Endometrial microvascular endothelial cells (primary cell): Measurements from ENCODE around the gene CABP2. TPM values are rescaled to one million over a fixed set of nuclear protein-coding genes. Genes with fewer than 3 reads are reported as not detected.
"Not testable (repeated sequence)": the region's sequence is repeated elsewhere in the genome, so short reads cannot be mapped to it uniquely, and the experiment has no call there.

ENCODE experiments used
- in situ Hi-C: cut with HindIII; loops from 2 replicates; pipeline ENCODE4 v1.10.0; 2017; ENCODE audit warnings: low sequenced_read_pairs, low pct_unique_long_range_greater_than_20kb; ENCODE audit errors: inconsistent ontology term
- total RNA-seq: library from RNA; depleted of rRNA; stranded (reverse); fragments of >200 nt; gene quantifications from one replicate; pipeline ENCODE4 v1.2.3, GENCODE V29; 2015; ENCODE audit errors: inconsistent ontology term

CABP2 gene
- total RNA-seq, 1 donor from 2014 or later, result not detected

- in situ Hi-C loops, result not testable (repeated sequence)
Measured at GRCh38 chr11:67485873-67486361, 37.3 kb downstream of the CABP2 start.

GRCh38 chr11:67484847-67485311 lies 38.4 kb downstream of the CABP2 start:
- in situ Hi-C loops, result no loop called here

GRCh38 chr11:67483831-67484665 lies 39.2 kb downstream of the CABP2 start:
- in situ Hi-C loops, result no loop called here

- in situ Hi-C loops, result no loop called here
Measured at GRCh38 chr11:67482827-67483798, 40.1 kb downstream of the CABP2 start, which contains the start of gene AIP. Gene AIP, plus strand, starts transcription at chr11:67483026. Its CDS starts 133 bp downstream, at chr11:67483159.

GRCh38 chr11:67482275-67482826 lies 40.9 kb downstream of the CABP2 start:
- in situ Hi-C loops, result no loop called here

GRCh38 chr11:67477344-67478050 lies 45.7 kb downstream of the CABP2 start:
- in situ Hi-C loops, result not testable (repeated sequence)

GRCh38 chr11:67476692-67477091 lies 46.6 kb downstream of the CABP2 start:
- in situ Hi-C loops, result not testable (repeated sequence)

- in situ Hi-C loops, result no loop called here
Measured at GRCh38 chr11:67472882-67473281, 50.4 kb downstream of the CABP2 start.

GRCh38 chr11:67470337-67471002 lies 52.8 kb downstream of the CABP2 start:
- in situ Hi-C loops, result no loop called here

- in situ Hi-C loops, result no loop called here
Measured at GRCh38 chr11:67469508-67469811, 53.8 kb downstream of the CABP2 start.

Other genes starting within 250 kb of the CABP2 start
- 19.7 TPM for gene ANKRD13D, start 234.1 kb downstream of the CABP2 start, total RNA-seq
- 10.1 TPM for gene SSH3, start 219.9 kb downstream of the CABP2 start, total RNA-seq
- 100 TPM for gene POLD4, start 169.9 kb downstream of the CABP2 start, total RNA-seq
- 2.2 TPM for gene CLCF1, start 149.8 kb downstream of the CABP2 start, total RNA-seq
- gene RAD9A, start 131.5 kb downstream of the CABP2 start, total RNA-seq, result 9.5 TPM
- gene PPP1CA, start 121.6 kb downstream of the CABP2 start, total RNA-seq, result 302 TPM
- not detected for gene TBC1D10C, start 119.4 kb downstream of the CABP2 start, total RNA-seq
- gene CARNS1, start 107.8 kb downstream of the CABP2 start, total RNA-seq, result not detected
- gene RPS6KB2, start 95.0 kb downstream of the CABP2 start, total RNA-seq, result 65.8 TPM
- not detected for gene PTPRCAP, start 85.8 kb downstream of the CABP2 start, total RNA-seq
- gene CORO1B, start 80.0 kb downstream of the CABP2 start, total RNA-seq, result 130 TPM
- not detected for gene GPR152, start 70.7 kb downstream of the CABP2 start, total RNA-seq
- gene CABP4, start 68.1 kb downstream of the CABP2 start, total RNA-seq, result 2.0 TPM
- 39.0 TPM for gene TMEM134, start 54.2 kb downstream of the CABP2 start, total RNA-seq
- gene AIP, start 40.4 kb downstream of the CABP2 start, total RNA-seq, result 31.4 TPM
- 12.5 TPM for gene PITPNM1, start 18.1 kb downstream of the CABP2 start, total RNA-seq
- 53.1 TPM for gene CDK2AP2, start 15.3 kb downstream of the CABP2 start, total RNA-seq
- 1,295 TPM for gene GSTP1, start 60.4 kb upstream of the CABP2 start, total RNA-seq
- 254 TPM for gene NDUFV1, start 83.5 kb upstream of the CABP2 start, total RNA-seq
- gene NUDT8, start 106.5 kb upstream of the CABP2 start, total RNA-seq, result 12.9 TPM
- gene TBX10, start 116.3 kb upstream of the CABP2 start, total RNA-seq, result not detected
- gene ACY3, start 127.3 kb upstream of the CABP2 start, total RNA-seq, result not detected
- gene ALDH3B2, start 151.2 kb upstream of the CABP2 start, total RNA-seq, result not detected